Omental fat pad (tissue), 4 donors: ENCODE results near the gene GRIK1. TPM values are rescaled to one million over a fixed set of nuclear protein-coding genes. Genes with fewer than 3 reads are reported as not detected.

Experiments used
- ATAC-seq: fragments of 150-250 bp; one replicate; pipeline ENCODE4 v1.9.1; 2016; ENCODE audit warnings: mild to moderate bottlenecking, moderate library complexity; ENCODE audit not compliant: low FRiP score
- DNase-seq: peaks from one replicate; pipeline ENCODE4 v3.0.0-alpha.2; 2019; ENCODE audit warnings: low spot score
- total RNA-seq, 4 donors: library from RNA; depleted of rRNA; stranded (reverse); fragments of >200 nt; gene quantifications; one replicate each; pipeline ENCODE4 v1.1.0, GENCODE V29; 2016
- TF ChIP-seq, protein P1 (sequence below), 3 donors: fragments of 450-650 bp; IDR thresholded peaks; one replicate each; pipeline ENCODE4 v1.5.1; 2016 to 2017; ENCODE audit warnings: antibody characterized with exemption in 3 of 3, mild to moderate bottlenecking in 3 of 3, moderate library complexity in 2 of 3

The GRIK1 gene
- total RNA-seq, 4 donors from 2014 or later = 0.09 to 0.44 (median 0.32) TPM; not detected in 1

DNA sequence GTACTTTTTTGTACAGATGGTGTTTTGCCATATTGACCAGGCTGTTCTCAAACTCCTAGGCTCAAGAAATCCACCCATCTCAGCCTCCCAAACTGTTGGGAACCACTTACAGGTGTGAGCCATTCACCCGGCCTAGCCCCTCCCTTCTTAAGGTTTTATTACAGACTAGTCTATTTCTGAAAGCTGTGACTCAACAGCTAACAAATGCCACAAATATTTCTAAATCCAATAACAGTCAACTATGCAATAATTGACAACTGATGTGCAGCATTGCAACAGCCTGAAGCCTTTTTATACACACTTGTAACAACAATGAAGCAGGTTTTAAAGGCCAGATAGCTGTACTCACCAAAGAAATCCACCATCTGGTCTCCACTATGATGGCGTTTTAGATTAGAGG lies 51.4 kb downstream of the GRIK1 start:
- no peak for ATAC-seq
- TF ChIP-seq, protein P1, sequence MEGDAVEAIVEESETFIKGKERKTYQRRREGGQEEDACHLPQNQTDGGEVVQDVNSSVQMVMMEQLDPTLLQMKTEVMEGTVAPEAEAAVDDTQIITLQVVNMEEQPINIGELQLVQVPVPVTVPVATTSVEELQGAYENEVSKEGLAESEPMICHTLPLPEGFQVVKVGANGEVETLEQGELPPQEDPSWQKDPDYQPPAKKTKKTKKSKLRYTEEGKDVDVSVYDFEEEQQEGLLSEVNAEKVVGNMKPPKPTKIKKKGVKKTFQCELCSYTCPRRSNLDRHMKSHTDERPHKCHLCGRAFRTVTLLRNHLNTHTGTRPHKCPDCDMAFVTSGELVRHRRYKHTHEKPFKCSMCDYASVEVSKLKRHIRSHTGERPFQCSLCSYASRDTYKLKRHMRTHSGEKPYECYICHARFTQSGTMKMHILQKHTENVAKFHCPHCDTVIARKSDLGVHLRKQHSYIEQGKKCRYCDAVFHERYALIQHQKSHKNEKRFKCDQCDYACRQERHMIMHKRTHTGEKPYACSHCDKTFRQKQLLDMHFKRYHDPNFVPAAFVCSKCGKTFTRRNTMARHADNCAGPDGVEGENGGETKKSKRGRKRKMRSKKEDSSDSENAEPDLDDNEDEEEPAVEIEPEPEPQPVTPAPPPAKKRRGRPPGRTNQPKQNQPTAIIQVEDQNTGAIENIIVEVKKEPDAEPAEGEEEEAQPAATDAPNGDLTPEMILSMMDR (IDR thresholded peaks at IDR 0.05) = no peak
- no peak for DNase-seq

DNA sequence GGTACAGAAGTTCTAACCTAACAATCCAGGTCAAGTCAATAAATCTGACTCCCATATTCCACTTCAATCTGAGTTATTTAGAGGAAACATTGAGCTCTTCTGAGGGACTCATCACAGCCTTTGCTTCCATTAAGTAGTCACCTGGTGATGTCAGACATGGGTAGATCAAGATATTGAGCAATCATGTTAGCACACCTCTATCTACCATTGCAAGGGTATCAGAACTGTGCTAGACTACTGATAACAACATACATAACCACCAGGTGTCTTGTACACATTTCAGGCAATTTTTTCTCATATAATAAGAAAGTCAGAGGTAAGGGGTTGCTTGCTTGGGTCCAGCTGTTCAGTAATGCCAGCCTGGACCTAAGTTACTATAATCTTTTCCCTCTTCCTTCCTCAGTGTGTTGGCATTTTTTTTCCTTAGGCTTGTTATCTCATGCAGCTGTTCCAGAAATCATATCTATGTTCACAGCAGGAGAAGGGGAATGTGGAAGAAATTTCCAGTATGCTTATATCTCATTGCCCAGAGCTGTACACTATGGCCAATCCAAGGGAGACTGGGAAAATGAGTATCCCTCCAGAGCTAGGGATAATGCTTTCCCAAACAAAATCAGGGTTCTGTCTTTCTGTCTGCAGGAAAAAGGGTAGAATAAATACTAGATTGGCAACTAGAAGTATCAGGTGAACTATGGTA lies 52.3 kb downstream of the GRIK1 start:
- no peak for DNase-seq
- TF ChIP-seq, protein P1 (IDR thresholded peaks at IDR 0.05) = no peak
- ATAC-seq = no peak

DNA sequence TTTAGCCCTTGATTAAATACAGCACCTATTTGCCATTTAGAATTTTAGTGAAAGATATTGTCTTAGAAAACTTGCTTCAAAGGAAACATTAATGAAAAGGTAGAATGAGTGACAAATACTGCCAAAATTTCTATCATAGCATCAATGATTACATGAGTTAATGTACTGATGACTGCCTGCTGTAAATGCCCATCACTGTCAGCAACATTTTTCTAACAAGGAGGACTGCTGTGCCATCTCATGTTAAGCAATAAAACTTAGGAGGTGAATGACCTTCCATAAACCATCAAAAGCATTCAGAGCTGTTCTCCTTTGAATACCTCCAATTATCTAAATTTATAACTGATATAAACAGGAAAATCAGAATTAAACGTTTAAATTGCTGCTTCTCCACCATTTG lies 54.3 kb downstream of the GRIK1 start:
- TF ChIP-seq, protein P1 (IDR thresholded peaks at IDR 0.05) = no peak
- ATAC-seq = no peak
- no peak for DNase-seq

DNA sequence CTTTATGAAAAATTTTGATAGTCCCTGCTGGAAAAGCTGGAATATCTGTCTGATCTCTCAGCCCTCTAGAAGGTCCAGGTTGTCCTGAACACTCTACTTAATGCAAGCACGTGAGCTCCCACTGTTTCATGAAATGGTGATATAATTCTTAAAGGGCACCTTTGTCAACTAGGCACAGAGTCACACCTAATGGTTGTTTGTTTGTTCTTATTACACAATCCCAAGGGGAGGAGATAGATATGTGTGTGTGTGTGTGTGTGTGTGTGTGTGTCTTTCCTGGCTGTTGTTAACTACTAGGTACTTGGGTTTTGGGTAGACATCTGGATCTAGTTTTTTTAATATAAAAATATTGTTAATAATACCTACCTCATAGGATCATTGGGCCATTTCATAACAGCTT lies 63.9 kb downstream of the GRIK1 start:
- ATAC-seq = no peak
- TF ChIP-seq, protein P1 (IDR thresholded peaks at IDR 0.05) = no peak
- DNase-seq = no peak

DNA sequence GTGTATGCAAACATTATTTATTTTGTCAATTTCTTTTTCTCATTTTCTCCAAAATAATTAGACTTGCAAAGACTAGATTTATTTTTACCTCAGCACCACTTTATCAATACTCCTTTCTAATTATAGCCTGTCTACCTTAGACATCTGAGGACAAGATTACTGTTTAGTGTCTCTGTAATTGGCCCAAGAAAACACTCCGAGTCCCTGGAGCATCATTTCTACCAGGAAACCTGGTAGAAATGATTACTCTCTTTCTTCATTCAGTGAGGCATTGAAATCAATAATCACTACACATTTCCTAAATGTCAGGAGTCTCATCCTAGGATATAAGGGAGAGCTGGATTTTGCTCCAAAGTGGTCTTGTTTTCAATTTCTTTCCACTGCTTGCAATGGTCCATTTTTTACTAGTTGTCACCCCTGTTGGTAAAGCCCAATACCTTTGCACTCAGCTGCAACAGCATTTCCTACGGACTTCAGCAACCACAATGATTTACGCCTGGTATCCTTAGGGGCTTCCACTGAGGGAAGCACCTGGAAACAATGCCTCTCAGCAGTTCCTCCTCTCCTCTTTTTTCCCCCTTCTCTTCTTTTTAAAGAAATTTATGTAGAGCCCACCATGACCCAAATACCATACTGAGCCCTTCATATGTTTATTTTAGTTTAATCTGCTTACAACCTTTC lies 64.6 kb downstream of the GRIK1 start:
- TF ChIP-seq, protein P1 (IDR thresholded peaks at IDR 0.05) = no peak
- DNase-seq (no peak), ATAC-seq (no peak)

DNA sequence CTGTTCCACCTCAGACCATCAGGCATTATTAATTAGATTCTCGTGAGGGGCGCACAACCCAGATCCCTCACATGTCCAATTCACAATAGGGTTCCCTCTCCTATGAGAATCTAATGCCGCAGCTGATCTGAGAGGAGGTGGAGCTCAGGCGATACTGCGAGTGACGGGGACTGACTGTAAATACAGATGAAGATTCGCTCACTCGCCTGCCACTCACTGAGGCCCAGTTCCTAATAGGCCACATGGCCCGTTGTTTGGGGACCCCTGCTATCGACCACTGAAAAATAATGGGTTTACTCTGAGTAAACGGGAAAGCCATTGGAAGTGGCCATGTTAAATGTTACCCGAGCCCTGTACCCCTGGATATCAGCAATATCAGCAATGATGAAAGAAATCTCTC lies 65.9 kb downstream of the GRIK1 start:
- TF ChIP-seq, protein P1 (IDR thresholded peaks at IDR 0.05) = no peak
- no peak for ATAC-seq

DNA sequence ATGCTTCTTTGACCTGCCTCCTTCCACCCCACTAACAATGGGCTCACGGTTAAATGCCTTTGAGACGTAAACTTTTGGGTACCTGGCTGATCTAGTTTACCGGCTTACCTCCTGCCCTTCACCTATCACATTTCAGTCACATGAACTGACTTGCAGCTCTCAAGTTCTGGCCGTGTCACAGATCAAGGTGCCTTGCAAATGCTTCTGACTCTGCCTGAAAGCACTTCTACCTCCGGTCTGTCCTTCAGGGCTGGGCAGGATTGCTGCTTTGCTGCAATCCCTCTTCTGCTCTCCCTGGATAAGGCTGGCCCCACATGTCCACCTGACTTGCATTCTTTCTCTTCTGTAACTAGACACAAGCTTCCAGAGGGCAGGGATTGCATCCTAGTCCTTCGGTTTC lies 69.0 kb downstream of the GRIK1 start:
- no peak for ATAC-seq
- DNase-seq = no peak
- TF ChIP-seq, protein P1 (IDR thresholded peaks at IDR 0.05) = no peak

More for the DNA sequence above, 65.9 kb downstream of the GRIK1 start:
- DNase-seq = no peak
